Astrocyte of the hippocampus (primary cell): ENCODE data around the gene ZFHX2.
A peak's percentile ranks its signal among the peaks of the same experiment; 100 is the strongest.

Experiments used
- DNase-seq: peaks from one replicate; pipeline ENCODE4 v3.0.0; 2011; ENCODE audit warnings: low read depth, low spot score

The ZFHX2 gene

DNA sequence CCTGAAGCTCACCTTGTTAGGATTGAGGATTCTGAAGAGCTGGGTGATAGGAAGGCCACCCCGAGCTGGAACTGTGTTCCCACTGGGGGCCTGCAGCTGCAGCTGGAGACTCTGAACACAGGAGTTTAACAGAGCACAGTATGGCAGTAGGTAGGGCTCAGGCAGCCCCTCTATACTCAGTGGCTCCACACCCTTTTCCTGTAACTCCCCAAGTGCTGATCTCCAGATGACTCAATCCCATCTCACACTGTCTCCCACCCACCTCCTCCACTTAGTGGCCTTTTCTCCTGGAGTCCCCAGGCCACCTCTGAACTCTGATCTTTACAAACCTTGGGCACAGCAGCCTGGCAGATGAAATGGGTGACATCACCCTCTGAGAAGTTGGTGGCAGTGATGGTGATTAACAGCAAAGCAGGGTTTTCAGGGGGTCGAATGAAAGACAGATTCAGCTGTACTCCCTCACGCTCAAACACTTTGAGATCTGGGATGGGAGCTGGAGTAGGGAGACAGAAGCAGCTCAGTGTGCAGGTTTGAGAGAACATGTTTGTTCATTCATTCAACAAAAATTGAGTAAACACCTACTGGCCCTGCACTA, 8.5 kb upstream of the ZFHX2 start:
- no peak for DNase-seq

DNA sequence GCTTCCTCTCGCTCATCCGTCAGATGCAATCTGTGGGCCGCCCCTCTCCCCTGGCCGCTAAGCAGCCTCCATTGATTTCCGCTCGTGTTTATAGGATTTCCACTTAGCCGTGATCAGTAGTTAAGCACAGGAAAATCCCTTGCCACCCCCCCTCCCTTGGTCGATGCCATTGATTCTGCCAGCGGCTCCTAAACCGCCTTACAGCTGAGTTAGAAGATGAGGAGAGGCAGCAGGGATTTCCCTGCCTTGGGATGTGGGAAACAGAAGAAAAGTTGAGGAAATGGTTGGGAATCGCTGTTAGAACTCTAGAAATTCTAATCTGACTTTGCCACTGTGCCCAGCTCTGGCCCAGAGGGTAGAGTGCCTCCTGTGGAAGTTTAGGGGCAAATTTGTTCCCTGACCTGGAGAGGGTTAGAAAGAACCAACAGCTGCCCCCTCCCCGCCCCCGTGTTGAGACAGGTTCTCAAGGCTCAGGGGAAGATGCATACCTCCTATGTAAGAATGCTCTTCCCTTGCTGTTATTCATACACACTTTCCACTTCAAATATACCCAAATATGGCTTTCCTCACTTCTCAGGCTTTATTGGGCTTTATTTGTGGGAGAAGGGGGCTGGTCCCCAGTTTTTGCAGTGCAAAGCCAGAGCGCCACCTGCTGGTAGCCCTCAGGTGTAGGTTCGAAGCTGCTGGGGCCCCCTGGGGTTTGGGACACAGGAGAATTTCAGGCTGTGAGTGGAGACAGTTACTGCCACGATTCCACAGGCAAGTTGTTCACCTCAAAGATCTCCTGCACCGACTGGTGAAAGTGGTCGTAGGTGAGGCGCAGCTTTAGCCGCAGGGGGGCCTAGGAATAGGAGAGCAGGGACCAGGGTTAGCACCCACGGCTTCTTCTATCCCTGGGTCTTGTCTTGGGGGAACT, 7.7 kb upstream of the ZFHX2 start:
- peak; percentile 75 for DNase-seq

DNA sequence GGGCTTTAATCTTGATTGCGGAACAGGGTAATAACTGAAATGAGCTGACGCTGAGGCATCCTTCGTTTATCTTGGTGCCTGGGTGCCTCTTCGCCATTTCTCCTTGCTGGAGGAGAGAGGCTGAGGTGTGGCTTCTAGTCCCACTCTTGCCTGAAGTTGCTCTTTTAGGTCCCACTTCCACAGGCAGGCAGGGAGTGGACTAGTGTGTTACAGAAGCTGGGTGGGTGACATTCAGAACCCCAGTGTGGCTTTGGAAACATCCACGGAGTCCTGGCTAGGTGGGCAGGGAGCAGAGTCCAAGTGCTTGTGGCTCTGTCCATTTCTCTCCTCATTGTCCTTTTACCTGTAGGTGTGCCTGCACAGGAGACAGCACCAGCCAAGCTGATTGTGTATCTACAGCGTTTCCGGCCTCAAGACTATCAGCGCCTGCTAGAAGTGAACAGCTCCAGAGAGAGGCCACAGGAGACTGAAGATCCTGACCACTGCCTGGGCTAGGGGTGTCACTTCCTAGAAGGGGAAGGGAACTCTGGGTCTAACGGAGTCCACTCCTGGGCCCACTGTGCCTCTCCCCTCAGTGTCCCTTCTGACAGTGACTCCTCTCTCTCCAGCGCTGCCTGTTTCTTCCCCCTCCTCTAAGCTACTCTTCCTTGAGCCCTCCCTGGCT, 6.9 kb upstream of the ZFHX2 start:
- no peak for DNase-seq

DNA sequence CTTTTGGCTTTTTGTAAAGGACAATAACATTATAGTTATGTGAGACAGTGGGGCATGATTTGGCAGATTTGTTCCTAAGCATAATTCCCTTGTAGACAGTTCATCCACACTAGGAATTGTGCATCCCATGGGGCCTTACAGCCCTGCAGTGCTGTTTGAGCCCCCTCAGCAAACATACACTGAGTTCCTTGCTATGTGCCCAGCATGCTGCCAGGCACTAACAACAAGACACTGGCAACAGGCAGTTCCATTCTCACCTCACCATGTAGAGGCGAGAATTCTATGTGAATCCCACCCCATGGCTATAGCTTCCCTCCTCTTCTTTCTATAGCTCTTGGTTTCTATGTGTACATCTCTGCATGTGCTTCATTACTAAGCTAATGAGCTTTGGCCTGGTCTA, 6.4 kb upstream of the ZFHX2 start:
- DNase-seq = no peak

DNA sequence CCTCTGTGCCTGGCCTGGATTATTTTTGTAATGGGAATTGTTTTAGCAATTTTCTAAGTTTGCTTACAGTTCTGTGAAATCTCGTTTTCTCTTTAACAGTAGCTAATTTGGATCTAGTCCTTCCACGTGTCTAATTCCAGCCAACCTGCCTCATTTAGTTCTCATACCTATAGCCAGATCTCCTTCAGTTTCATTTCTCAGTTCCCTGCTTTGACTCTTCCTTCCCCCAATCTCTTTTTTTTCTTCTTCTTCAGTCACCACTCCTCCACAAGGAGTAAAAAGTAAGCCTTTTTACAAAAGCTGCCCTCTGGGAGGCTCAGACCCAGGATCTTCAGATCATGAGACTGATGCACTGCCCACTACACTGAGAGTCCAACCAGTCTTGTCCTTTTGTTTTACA, 6.0 kb upstream of the ZFHX2 start:
- no peak for DNase-seq

DNA sequence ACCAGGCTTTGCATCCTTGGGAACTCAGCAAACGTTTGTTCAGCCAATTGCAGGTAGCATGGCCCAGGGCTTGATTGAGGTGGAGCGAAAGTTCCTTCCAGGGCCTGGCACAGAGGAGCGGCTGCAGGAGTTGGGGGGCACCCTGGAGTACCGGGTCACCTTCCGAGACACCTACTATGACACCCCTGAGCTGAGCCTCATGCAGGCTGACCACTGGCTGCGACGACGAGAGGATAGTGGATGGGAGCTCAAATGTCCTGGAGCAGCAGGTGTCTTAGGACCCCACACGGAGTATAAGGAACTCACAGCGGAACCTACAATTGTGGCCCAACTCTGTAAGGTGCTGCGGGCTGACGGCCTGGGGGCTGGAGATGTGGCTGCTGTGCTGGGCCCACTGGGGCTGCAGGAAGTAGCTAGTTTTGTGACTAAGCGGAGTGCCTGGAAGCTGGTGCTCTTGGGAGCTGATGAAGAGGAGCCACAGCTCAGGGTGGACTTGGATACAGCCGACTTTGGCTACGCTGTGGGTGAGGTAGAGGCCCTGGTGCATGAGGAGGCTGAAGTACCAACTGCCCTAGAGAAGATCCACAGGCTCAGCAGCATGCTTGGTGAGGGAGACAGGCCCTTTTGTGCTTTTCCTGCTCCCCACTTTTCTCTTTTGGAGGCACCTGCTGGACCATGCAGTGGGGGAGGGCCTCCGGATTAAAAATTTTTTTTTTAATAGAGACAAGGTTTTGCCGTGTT, 5.3 kb upstream of the ZFHX2 start:
- no peak for DNase-seq

DNA sequence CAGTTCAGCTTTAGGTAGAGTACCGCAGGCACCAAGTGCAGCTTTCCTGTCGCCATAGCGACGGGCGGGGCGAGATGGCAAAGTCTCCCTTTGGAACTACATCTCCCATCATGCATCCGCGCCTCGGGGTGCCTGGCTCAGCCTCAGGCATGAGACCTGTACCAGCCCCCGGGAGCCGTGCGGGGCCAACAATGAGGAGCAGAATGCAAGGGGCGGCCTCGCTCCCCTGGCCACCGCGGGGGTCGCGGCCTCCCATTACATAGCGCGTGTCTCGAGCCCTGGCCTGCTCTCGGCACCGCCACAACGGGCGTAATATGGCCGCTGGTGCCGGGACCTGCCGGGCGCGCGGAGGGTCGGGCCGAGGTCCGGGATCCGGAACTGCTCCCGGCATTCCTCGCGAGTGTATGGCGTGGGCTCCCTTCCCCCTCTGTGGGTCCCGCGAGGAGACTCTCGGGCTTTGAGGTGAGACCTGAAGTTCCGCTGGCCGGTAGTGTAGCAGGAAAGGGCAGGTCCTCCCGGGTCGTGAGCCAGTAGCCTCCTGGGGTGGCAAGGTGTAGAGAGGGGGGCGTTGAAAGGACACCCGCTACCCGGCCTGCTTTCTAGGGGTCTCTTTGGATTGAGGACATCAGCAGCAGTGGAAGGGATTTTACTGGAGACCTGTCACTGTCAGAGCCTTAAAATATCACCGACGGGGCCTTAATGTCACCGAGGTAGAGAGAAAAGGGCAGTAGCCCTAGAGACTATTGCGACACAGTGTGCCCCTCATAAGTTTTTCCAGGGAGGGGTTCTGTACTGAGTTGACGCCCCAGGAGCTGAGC, 4.5 kb upstream of the ZFHX2 start, which contains the start of gene THTPA:
Gene THTPA, plus strand, starts transcription at position 390 of the 818 bp plus-strand sequence. CDS start 487 bp downstream, outside the sequence.
- DNase-seq = peak; percentile 97

DNA sequence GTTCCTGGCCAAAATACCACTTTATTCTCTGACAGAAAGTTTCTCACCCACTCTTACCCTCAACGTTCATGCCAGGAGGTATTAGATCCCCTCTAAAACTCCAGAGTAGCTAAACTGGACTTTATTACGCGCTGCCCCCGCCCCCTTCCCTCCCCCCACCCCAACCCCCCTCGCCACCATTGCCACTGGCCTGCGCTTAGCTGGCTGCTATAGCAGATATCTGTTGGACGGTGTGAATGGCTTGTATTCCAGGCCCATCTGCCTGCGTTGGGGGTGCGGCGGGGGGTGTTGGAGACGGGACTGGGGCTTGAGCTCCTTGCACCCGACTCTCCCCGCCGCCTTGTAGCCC, 3.9 kb upstream of the ZFHX2 start:
- DNase-seq = no peak

DNA sequence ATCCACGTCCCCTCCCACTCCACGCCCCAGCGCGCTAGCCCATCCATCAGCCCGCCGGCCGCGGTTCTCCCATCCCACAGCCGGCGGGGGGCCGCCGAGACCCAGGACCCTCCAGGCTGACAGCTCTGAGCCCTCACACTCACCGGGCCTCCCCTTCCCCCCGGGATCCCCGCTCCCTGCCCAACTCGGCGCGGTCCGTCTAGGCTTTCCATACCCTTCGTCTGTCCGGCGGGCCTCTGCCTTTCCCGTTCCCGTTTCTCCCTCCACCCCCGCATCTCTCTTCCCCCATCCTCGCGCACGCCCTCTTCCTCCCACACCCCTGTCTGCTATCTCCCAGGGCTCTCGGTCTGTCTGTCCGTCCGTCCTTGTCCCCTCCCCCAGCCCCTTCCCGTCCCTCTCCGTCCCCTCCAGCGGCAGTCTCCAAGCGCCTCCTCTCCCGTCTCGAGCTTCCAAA, 726 bp downstream of the ZFHX2 start:
- peak; percentile 39 for DNase-seq

DNA sequence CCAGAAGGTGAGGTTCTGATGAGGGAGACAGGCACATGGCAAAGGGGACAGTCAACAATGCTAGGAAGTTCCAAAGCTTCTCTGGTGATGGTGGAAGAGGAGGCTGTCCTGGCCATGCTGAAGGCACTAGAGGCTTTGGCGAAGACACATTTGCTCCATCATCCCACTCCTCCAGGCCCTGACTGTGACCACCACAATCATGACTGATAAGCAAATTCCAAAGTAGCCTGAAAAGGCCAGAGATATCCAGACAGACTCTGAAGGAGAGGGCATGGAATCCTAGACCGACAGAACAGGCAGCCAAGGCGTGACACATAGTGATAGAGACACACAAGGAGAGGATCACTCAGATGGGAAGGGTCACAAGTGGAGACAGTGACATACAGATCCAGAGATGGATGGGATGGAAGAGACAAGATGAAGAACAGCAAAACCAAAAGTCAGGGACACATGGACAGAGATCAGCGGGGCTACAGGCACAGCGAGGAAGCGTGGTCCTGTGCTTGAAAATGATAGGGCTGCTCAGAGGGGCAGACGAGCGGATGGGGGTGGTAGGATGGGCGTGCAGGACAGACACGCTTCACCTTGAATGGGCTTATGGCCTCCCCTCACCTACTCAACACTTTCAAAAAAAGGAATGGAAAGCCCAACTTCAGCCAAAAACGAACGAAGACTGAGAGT, 1.3 kb downstream of the ZFHX2 start:
- peak; percentile 12 for DNase-seq

DNA sequence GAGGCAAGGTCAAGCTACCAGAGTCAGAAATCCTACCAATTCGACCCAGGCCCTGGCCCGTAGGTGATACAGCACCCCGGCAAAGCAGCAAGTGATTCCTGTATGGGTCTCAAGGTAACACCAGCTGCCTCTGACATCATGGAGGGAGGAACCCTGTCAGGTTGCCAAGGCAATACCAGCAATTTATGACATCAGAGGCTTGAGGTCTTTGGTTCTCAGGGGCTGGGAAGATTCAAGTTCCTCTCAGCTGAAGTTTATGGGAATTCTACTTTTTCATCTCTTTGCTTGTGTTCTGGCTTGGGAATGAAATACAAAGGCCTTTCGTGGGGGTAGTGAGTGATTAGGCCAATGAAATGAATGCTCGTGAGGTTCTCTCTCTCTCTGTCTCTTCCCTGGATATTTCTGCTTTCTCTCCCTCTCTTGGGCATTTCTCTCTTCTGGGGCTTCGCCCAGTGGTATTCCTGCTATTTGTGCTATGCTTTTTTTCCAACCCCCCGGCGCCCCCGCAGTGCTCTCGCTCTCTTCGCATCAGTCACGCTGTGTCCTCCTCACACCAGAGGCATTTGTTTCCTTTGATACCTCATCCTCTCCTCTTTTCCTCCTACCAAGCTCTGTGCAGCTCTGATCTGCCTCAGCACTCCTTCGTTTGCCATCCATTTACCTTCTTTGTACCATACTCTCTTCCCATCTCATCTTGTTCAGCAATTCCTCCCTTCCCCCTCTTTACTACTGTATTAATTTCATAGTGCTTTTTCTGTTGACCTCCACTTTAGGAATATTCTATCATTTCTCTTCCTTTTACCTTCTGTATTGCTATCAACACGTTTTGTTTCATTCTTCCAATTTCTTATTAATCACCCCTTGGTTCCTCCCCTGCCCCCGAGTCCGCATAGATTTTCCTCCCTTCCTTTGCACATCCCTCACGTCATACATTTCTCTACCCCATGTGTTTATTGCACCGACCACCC, 2.9 kb downstream of the ZFHX2 start:
- DNase-seq = peak; percentile 57

DNA sequence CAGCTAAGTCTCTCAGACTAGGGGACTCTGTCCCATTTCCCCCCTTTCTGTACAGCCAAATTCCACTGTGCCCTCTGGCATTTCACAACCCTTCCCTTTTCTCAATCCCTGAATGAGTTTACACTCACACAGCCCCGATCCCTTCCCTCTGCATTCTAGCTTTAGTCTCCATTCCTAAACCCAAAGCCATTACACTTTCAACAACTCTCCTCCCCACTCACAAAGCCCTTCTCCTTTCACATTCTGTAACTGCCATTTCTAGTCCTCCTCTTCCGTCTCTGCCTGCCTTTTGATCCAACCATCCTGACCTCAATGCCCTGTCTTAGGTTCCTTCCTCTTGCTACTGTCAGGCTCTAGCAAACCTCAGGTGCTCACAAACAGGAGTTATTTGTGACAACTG, 3.6 kb downstream of the ZFHX2 start:
- DNase-seq = no peak

DNA sequence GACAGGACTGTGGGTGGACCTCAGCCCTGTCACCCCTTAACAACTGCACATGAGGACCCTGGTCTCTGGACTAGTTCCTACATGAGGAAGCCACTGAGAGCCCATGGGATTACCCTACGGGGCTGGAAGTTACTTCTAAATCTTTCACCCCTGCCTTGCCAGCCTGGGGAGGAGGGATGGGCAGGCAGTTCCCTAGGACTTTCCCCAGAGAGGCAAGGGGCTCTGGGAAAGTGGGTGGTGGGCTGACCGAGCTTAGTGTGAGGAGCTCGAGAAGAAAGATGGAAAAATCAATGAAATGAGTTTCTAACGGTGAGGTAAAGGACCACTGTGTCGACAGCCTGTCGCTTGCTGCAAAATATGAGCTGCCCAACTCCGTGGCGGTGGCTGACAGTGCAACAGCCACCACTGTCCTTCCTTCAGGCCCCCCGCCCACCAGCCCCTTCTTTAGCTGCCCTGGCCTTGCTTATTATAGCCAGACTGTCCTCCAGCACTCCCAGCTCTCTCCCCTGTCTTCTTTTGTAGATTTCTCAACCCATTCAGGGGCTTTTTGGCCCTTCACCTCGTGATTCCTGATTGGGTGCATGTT, 5.0 kb downstream of the ZFHX2 start:
- no peak for DNase-seq

DNA sequence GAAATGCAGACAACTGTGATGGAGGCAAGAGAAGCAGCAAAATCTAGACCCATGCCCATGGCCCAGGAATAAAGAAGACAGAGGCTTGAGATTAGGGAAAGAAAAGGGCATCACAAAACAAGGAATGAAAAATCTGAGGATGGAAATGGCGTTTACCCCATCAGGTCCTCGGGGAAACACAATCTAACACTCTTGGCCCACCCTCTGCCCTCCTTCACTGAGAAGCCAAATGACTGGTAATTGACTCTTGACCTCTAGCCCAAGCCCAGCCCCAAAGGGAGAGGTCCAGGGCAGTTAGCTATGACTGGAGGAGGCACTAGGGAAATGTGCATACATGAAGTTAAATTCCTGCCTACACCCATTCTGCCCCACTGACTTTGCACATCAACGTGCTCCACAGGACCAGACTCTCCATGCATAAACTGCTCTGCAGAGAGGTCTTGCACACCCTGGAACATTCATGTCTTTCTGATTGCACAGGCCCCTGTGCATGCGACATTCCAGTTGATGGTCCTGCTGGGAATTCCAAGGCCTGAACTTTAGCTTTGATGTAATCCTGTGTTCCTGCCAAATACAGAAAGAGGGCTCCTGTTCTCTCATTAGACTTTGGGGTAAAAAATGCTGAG, 5.7 kb downstream of the ZFHX2 start:
- no peak for DNase-seq

DNA sequence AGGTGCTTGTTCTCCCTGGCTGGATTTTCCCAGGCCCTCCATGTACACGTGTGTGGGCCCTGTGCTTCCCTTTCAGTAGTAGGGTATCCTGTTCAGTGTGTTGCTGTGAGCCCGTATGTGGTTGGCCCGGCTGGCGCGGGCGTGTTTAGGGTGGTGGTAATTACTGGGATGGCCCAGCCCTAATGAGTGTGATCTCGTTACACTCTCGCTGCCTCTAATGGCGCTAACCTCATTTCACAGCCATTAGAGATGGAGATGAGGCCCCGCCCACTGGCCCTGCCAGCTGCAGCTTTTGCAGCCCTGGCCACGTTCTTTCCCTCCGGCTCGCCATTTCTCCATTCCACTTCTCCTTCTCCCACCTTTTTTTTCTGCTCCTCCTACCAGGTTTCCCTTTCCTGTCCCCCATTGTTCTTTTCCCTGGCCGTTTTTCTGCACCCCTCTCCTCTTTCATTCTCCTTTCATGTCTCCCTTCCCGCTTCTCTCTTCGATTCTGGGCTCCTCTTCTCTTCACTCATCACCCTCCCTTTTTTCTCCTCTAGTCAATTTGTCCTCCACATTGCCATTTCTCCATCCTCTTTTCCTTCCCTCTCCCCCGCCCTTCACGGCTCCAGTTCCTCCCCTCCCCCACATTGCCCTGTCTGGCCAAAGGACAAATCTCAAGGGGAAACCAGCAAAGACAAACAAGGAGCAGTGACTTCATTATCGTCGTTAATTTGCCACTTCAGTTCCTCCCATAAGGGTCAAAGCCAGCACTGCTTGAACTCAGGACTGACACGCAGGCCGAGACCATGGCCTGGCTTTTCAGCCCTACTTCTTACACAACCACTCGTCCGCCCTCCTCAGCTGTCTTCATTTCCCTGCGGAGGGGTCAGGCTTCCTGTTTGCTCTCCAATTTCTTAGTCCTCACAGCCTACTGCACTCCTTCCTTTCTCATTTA, 6.8 kb downstream of the ZFHX2 start:
- DNase-seq = peak; percentile 29

DNA sequence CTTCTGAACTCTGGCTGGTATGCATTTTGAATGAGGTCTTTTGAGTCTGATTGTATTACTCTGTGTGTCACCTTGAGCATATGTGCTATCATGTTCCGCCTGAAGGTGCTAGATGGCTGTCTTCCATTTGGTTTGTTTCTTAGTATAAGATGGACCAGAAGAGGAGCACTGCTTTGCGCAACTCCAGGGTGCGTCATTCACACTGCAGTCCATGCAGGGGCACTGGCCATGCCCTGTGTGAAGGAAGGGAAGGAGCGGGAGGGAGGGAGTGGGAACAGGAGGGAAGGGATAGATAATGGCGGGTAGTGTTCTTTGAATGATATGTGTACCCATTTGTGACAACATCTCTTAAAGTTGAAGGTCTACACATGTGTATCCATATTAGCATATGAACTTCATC, 8.2 kb downstream of the ZFHX2 start:
- DNase-seq = no peak

DNA sequence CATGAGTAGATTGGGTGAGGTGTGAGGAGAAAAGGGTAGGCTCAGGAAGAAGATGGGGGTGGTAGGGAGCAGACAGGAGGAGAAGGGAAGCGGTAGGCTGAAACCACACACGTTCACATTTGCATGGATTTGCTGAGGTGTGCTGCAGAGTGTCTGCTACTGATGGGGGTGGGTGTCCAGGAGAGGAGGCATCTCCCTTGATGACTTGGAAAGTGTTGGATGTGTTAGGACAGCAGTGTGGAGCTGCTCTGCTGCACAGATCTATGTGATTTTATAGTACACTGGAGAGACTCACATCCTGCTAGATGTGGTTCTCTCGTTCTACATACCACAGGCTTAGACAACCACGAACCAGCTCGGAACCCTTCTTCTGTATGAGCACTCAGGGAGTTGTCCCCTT, 9.3 kb downstream of the ZFHX2 start:
- no peak for DNase-seq
